ENCODE data around the gene APOA4.

The APOA4 gene

GRCh38 chr11:116821050-116821918 lies 1.8 kb downstream of the APOA4 start:
- TF ChIP-seq EZH2phosphoT487 (conservative IDR thresholded peaks at IDR 0.05; ENCODE audit: low read length) (no peak), CTCF (IDR thresholded peaks at IDR 0.05; ENCODE audit: insufficient read depth, low read length, poor library complexity, severe bottlenecking) (no peak)
- H3K36me3 ChIP-seq (ENCODE audit: low read length): no peaks in the 10 kb centered on the region
- H3K9ac ChIP-seq (ENCODE audit: low read length): no peak overlapping the region
- no peaks in the 10 kb centered on the region for H3K9me3 ChIP-seq (ENCODE audit: insufficient read depth, low read length)
- no peaks in the 10 kb centered on the region for H3K79me2 ChIP-seq (ENCODE audit: insufficient read depth, low read length)
- no peaks in the 10 kb centered on the region for H3F3A ChIP-seq (ENCODE audit: insufficient read depth)
- H3K27ac ChIP-seq (ENCODE audit: low read depth, low read length): no peak overlapping the region
- no peaks in the 10 kb centered on the region for H4K20me1 ChIP-seq (ENCODE audit: low read depth, low read length)
- no peaks in the 10 kb centered on the region for H3K27me3 ChIP-seq (ENCODE audit: low read length)
- H3K4me3 ChIP-seq (ENCODE audit: insufficient read depth, low read length, poor library complexity, severe bottlenecking): no peak overlapping the region
- H3K4me2 ChIP-seq (ENCODE audit: low read depth, low read length, poor library complexity, severe bottlenecking): no peak overlapping the region
- no peak overlapping the region for H2AFZ ChIP-seq (ENCODE audit: low read depth, low read length, severe bottlenecking)
- no peaks in the 10 kb centered on the region for H3K9me2 ChIP-seq (replicated peaks; ENCODE audit: insufficient read depth, low read length)

GRCh38 chr11:116819049-116819448 lies 4.1 kb downstream of the APOA4 start:
- Histone ChIP-seq H4K20me1 (ENCODE audit: low read depth, low read length) (no peaks in the 10 kb centered on the region), H3K27me3 (ENCODE audit: low read length) (no peaks in the 10 kb centered on the region), H3F3A (ENCODE audit: insufficient read depth) (no peaks in the 10 kb centered on the region), H3K9me3 (ENCODE audit: insufficient read depth, low read length) (no peaks in the 10 kb centered on the region), H3K27ac (ENCODE audit: low read depth, low read length) (no peak overlapping the region), H3K4me3 (ENCODE audit: insufficient read depth, low read length, poor library complexity, severe bottlenecking) (no peak overlapping the region), H3K9me2 (replicated peaks; ENCODE audit: insufficient read depth, low read length) (no peaks in the 10 kb centered on the region), H3K9ac (ENCODE audit: low read length) (no peak overlapping the region), H3K36me3 (ENCODE audit: low read length) (no peaks in the 10 kb centered on the region), H3K4me2 (ENCODE audit: low read depth, low read length, poor library complexity, severe bottlenecking) (no peak overlapping the region), H3K79me2 (ENCODE audit: insufficient read depth, low read length) (no peaks in the 10 kb centered on the region), H2AFZ (ENCODE audit: low read depth, low read length, severe bottlenecking) (no peak overlapping the region)
- TF ChIP-seq CTCF (IDR thresholded peaks at IDR 0.05; ENCODE audit: insufficient read depth, low read length, poor library complexity, severe bottlenecking) (no peak), EZH2phosphoT487 (conservative IDR thresholded peaks at IDR 0.05; ENCODE audit: low read length) (no peak)

DNA sequence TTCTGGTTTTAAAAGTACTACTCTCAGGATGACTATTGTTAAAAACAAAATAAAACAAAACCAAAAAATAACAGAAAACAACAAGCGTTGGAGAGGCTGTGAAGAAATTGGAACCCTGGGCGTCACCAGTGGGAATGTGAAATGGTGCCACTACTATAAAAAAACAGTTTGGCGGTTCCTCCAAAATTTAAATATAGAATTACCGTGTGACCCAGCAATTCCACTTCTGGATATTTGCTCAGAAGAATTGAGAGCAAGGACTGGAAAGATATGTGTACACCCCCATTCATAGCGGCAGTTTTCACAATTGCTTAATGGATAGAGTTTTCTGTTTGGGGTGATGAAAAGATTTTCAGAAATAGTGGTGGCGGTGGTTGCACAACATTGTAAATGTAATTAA lies 8.6 kb downstream of the APOA4 start:
- no peak overlapping the region for H3K27ac ChIP-seq (ENCODE audit: low read depth, low read length)
- H3K4me2 ChIP-seq (ENCODE audit: low read depth, low read length, poor library complexity, severe bottlenecking): no peak overlapping the region
- no peaks in the 10 kb centered on the region for H4K20me1 ChIP-seq (ENCODE audit: low read depth, low read length)
- H2AFZ ChIP-seq (ENCODE audit: low read depth, low read length, severe bottlenecking): no peak overlapping the region
- no peaks in the 10 kb centered on the region for H3K9me3 ChIP-seq (ENCODE audit: insufficient read depth, low read length)
- H3K27me3 ChIP-seq (ENCODE audit: low read length): no peaks in the 10 kb centered on the region
- TF ChIP-seq EZH2phosphoT487 (conservative IDR thresholded peaks at IDR 0.05; ENCODE audit: low read length) (no peak), CTCF (IDR thresholded peaks at IDR 0.05; ENCODE audit: insufficient read depth, low read length, poor library complexity, severe bottlenecking) (no peak)
- no peak overlapping the region for H3K4me3 ChIP-seq (ENCODE audit: insufficient read depth, low read length, poor library complexity, severe bottlenecking)
- H3K9ac ChIP-seq (ENCODE audit: low read length): no peak overlapping the region
- H3K79me2 ChIP-seq (ENCODE audit: insufficient read depth, low read length): no peaks in the 10 kb centered on the region
- no peaks in the 10 kb centered on the region for H3K36me3 ChIP-seq (ENCODE audit: low read length)
- no peaks in the 10 kb centered on the region for H3K9me2 ChIP-seq (replicated peaks; ENCODE audit: insufficient read depth, low read length)
- 0 out of 2 replicates have a peak, but pooled peaks cover 2% of the 10 kb centered on the region for H3F3A ChIP-seq (ENCODE audit: insufficient read depth)
